Neural progenitor cell (in vitro differentiated cells): ENCODE data around the gene GPM6B.

Experiments used
- CTCF ChIP-seq: fragments of 200-600 bp; sonication (generic); IDR thresholded peaks from 2 replicates; pipeline ENCODE4 v1.5.1; 2017; ENCODE audit warnings: antibody characterized with exemption, mild to moderate bottlenecking
- EZH2 ChIP-seq: fragments of 200-600 bp; sonication (generic); IDR thresholded peaks from 2 replicates; pipeline ENCODE4 v1.6.1; 2017; ENCODE audit warnings: antibody characterized with exemption, mild to moderate bottlenecking, moderate library complexity
- EZH2phosphoT487 ChIP-seq: fragments of 200-600 bp; sonication (generic); IDR thresholded peaks from 2 replicates; pipeline ENCODE4 v1.6.1; 2017; ENCODE audit warnings: antibody characterized with exemption

DNA sequence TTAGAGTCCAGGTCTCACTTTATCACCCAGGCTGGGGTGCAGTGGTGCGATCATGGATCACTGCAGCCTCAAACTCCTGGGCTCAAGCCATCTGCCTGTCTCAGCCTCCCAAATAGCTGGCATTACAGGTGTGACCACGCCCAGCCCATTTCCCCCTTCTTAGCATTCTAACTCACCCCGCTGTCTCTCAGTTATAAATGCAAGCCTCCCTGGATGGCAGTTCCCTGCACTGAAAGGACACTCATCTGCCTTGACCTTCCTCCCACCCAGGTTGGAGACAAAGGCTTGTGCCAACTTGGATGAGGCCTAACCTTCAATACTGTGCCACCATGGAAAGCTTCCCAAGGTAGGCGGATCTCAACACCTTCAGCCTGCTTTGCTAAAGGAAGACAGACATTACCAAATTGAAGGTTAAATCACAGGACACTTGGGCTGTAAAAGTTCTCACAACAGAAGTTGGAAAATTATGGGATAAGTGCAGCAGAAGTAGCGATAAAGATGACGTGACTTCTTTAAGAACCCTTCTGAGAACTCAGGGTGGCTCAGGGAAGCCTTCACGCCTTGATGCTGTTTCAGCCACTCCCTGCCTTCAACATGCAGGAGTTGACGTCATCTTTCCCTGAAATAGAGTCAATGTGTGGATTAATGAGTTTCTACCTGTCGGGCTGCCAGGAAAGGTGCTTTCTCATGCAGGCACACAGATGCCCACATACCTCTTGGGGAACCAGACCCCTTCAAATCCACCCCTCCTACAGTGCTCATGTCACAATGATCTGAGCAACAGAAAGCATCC lies 10.6 kb upstream of the GPM6B start:
- no peak for TF ChIP-seq CTCF
- no peak for TF ChIP-seq EZH2
- no peak for TF ChIP-seq EZH2phosphoT487
